ENCODE measurements around the gene EMILIN1.

DNA sequence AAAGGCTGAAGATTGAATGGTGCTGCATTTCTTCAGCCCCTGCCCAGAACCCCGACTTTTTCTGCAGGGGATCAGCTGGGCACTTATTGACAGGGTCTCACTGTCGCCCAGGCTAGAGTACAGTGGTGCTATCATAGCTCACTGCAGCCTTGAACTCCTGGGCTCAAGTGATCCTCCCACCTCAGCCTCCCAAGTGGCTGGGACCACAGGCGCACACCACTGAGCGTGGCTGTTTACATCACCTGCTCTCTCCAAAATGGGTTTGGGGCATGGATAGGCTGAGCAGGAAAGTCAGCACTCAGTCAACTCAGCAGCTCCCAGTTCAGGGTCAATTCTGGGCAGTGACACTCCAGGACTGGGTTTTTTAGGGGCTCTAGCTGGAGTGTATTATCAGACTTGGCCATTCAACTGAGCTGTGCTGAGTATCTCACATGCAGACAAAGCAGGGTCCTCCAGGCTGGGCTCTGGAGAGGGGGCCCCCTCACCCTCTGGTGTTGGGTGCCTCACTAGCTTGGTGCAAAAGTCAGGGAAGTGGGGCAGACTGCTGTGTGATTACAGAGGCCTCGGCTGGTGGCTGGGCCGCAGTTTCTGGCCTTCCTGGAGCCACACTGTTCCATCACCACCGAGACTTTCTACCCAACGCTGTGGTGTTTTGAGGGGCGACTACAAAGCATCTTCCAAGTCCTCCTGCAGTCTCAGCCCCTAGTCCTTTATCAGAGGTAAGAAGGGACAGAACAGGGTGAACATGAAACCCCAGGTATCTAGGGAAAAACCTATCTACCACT, 49.7 kb downstream of the EMILIN1 start:
- TF ChIP-seq CTCF (conservative IDR thresholded peaks at IDR 0.05; ENCODE audit: low read depth, low read length), result no peak
- TF ChIP-seq EZH2 (IDR thresholded peaks at IDR 0.05; ENCODE audit: borderline replicate concordance, low read depth, low read length, poor library complexity, severe bottlenecking), result no peak
